ENCODE results near the gene FNIP1.
"Not testable (repeated sequence)": the region's sequence is repeated elsewhere in the genome, so short reads cannot be mapped to it uniquely, and the experiment has no call there.

The FNIP1 gene

DNA sequence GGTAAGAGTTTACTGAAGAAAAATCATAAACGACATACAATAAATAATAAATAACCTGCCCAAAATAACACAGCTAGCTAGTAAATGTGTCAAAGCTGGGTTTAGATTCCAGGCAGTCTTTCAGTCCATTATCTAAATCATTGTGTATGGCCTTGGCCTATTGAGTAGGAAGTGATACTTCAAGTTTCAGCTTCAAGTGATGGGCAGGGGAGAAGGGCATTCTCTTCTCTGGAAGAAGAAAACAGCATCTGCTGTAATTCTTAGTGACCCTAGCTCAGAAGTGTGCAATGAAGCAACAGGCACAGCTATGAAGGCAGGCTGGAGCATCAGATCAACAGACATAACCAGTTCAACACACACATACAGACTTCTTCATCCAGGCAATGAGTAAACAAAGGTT lies 42.5 kb downstream of the FNIP1 start:
- DNase-seq (ENCODE audit: insufficient read length, low spot score) (no peak), FAIRE-seq (no peak)

GRCh38 chr5:131751506-131751905 lies 45.3 kb downstream of the FNIP1 start:
- DNase-seq (ENCODE audit: insufficient read length, low spot score) (no peak), FAIRE-seq (no peak)

GRCh38 chr5:131749723-131750470 lies 46.9 kb downstream of the FNIP1 start:
- FAIRE-seq = peak; percentile 65
- DNase-seq (ENCODE audit: insufficient read length, low spot score) = no peak

DNA sequence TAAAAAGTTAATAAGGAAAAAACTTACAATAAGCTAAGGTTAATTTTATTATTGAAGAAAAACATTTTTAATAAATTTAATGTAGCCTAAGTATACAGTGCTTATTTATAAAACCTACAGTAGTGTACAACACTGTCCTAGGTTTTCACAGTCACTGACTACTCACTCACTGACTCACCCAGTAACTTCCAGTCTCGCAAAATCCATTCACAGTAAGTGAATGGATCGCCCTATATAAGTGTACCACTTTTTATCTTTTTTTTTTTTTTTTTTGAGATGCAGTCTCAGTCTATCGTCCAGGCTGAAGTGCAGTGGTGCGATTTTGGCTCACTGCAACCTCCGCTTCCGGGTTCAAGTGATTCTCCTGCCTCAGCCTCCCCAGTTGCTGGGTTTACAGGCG lies 47.7 kb downstream of the FNIP1 start:
- DNase-seq (ENCODE audit: insufficient read length, low spot score) = no peak

DNA sequence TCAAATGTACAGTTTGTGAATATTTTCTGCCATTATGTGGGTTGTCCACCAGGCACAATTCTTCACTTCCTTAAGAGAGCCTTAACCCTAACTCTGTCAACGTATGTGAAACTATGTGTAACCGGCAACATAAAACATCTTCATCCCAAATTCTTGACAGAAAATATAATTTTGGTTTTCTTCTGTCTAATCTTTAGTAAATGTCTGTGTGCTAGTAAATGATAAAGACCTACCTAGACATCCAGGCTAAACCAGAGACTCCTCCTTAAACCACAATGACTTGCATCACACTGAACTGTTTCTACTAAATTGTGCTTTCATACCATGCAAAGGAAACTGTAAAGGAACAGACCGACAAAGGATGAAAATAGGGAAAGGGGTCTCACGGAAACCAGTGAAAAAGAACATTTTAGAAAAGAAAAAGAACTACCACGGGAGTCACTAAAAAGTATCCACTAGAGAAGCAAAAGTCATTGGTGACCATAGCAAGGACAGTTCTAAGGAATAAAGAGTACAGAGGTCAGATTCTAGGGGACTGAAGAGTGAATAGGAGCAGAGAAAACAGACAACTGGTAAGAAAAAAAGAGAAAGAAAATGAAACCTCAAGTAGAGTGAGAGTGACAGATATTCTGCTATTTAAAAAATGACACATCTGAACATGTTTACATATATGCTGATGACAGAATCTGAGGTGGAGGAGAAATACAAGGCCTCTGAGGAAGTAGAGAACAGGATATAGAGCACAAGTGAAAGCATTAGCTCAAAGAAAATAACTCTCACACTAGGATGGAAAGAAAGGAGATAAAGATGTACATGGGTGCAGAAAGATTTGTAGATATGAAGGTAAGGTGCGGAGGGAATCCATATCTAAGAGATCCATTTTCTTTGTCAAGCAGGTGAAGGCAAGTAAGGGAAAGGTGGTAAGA lies 49.4 kb downstream of the FNIP1 start:
- DNase-seq (ENCODE audit: insufficient read length, low spot score) (no peak), FAIRE-seq (peak; percentile 71)

More for the DNA sequence above, 47.7 kb downstream of the FNIP1 start:
- FAIRE-seq = no peak

DNA sequence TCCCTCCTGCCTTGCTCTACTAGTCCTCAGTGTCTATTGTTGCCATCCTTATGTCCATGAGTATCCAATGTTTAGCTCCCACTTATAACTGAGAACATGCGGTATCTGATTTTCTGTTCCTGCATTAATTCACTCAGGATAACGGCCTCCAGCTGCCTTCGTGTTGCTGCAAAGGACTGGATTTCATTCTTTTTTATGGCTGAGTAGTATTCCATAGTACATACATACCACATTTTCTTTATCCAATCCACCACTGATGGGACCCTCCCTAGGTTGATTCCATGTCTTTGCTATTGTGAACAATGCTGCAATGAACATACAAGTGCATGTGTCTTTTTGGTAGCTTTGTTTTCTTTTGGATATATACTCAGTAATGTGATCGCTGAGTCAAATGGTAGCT lies 50.4 kb downstream of the FNIP1 start:
- no peak for FAIRE-seq
- DNase-seq (ENCODE audit: insufficient read length, low spot score) = no peak

DNA sequence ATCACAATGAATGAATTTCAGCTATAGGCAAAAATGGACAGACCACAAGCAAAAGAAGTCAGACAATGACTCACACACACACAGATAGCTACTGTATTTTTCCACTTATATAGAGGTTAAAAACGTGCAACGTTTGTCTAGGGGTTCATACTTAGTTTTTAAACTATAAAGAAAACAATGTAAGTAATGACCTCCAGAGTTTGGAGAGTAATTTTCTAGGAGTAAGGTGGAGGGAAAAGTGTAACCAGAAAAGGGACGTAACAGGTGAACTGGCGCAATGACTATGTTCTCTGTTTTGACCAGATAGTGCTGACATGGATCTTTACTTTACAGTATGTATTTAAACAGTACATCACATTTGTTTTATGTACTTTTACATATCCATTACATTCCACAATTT lies 51.1 kb downstream of the FNIP1 start:
- DNase-seq (ENCODE audit: insufficient read length, low spot score) (no peak), FAIRE-seq (no peak)

DNA sequence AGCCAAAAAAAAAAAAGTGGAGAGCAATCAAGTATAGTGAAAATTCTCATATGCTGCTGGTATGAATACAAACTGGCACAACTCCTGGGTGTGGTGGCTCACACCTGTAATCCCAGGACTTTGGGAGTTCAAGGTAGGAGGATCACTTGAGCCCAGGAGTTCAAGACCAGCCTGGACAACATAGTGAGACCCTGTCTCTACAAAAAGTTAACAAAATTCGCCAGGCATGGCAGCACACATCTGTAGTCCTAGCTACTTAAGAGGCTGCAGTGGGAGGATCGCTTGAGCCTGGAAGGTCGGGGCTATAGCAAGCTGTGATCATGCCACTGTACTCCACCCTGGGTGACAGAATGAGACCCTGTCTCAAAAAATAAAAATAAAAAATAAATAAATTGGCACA lies 51.7 kb downstream of the FNIP1 start:
- FAIRE-seq = no peak
- DNase-seq (ENCODE audit: insufficient read length, low spot score) = no peak

DNA sequence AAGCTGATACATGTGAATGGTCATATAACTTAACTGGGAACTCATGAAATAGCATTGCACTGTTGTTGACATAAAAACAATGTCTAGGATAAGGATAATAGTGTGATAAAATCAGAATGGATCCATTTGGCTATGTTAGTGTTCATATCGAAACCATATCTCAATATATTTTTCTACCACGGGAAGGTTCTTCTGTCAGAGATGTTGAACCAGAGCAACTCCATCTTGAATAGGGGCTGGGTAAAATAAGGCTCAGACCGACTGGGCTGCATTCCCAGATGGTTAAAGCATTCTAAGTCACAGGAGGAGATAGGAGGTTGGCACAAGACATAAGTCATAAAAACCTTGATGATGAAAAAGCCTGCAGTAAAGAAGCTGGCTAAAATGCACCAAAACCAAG lies 56.3 kb downstream of the FNIP1 start:
- DNase-seq (ENCODE audit: insufficient read length, low spot score) (no peak), FAIRE-seq (no peak)

- FAIRE-seq (no peak), DNase-seq (ENCODE audit: insufficient read length, low spot score) (no peak)
Measured at GRCh38 chr5:131735393-131735792, 61.4 kb downstream of the FNIP1 start.

- DNase-seq (ENCODE audit: insufficient read length, low spot score); FAIRE-seq: not testable (repeated sequence)
Measured at GRCh38 chr5:131734939-131735338, 61.9 kb downstream of the FNIP1 start.

- not testable (repeated sequence) for FAIRE-seq
Measured at GRCh38 chr5:131729292-131729691, 67.5 kb downstream of the FNIP1 start.

GRCh38 chr5:131724089-131724488 lies 72.7 kb downstream of the FNIP1 start:
- not testable (repeated sequence) for DNase-seq (ENCODE audit: insufficient read length, low spot score); FAIRE-seq

More at GRCh38 chr5:131729292-131729691, 67.5 kb downstream of the FNIP1 start:
- DNase-seq (ENCODE audit: insufficient read length, low spot score) = not testable (repeated sequence)

DNA sequence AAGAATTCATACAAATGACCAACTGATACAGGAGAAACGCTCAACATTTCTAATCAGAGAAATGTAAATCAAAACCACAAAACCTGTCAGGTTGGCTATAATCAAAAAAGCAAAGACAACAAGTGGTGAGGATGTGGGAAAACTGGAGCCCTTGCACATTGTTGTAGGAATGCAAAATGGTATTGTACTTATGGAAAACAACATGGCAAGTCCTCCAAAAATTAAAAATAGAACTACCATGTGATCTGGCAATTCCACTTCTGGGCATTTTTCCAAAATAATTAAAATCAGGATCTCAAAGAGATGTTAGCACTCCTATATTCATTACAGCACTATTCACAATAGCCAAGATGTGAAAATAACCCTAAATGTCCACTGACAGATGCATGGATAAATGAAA lies 76.1 kb downstream of the FNIP1 start:
- no peak for FAIRE-seq
- DNase-seq (ENCODE audit: insufficient read length, low spot score) = no peak

DNA sequence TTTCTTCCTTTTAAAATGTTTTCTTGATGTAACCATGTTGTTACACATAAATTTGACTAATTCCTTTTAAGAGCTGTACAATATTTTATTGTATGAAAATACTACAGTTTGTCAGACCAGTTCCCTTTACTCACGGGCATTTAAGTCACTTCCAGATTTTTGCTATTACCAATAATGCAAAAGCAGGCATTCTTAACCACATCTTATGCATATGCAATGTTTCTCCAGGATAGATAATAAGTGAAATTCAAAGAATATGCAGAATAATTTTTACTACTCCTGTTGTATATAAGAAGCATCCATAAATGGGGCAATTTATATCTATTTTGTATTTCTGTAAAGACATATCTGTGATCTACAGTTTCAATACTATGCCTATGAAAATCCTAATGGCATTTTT lies 77.3 kb downstream of the FNIP1 start:
- no peak for DNase-seq (ENCODE audit: insufficient read length, low spot score)
- FAIRE-seq = peak; percentile 47

- peak; percentile 59 for FAIRE-seq
Measured at GRCh38 chr5:131718487-131719014, 78.3 kb downstream of the FNIP1 start.

DNA sequence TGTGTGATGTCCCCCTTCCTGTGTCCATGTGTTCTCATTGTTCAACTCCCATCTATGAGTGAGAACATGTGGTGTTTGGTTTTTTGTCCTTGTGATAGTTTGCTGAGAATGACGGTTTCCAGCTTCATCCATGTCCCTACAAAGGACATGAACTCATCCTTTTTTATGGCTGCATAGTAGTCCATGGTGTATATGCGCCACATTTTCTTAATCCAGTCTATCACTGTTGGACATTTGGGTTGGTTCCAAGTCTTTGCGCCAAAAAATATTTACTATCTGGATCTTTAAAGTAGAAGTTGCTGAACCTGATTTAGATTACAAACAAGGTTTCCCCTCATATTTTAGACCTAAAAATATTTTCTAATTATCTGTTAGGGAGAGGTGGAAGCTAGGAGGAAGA lies 79.7 kb downstream of the FNIP1 start:
- DNase-seq (ENCODE audit: insufficient read length, low spot score); FAIRE-seq: not testable (repeated sequence)

More at GRCh38 chr5:131718487-131719014, 78.3 kb downstream of the FNIP1 start:
- no peak for DNase-seq (ENCODE audit: insufficient read length, low spot score)

DNA sequence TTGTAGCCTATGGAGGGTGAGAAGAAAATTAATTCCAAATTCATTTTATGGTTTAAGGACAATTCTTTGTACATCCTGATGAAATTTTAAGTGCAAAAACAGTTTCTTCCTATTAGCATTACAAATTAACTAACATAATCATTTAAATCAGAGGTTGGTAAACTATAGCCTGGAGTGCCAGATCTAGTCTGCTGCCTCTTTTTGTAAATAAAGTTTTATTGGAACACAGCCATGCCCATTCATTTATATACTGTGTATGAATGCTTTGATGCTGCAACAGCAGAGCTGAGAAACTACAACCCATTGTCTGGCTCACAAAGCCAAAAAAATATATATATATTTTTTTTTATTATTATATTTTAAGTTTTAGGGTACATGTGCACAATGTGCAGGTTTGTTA lies 80.2 kb downstream of the FNIP1 start:
- no peak for DNase-seq (ENCODE audit: insufficient read length, low spot score)
- peak; percentile 57 for FAIRE-seq

- DNase-seq (ENCODE audit: insufficient read length, low spot score) = no peak
- FAIRE-seq = no peak
Measured at GRCh38 chr5:131710391-131710790, 86.4 kb downstream of the FNIP1 start.

GRCh38 chr5:131709043-131709442 lies 87.8 kb downstream of the FNIP1 start:
- no peak for FAIRE-seq
- DNase-seq (ENCODE audit: insufficient read length, low spot score) = no peak

DNA sequence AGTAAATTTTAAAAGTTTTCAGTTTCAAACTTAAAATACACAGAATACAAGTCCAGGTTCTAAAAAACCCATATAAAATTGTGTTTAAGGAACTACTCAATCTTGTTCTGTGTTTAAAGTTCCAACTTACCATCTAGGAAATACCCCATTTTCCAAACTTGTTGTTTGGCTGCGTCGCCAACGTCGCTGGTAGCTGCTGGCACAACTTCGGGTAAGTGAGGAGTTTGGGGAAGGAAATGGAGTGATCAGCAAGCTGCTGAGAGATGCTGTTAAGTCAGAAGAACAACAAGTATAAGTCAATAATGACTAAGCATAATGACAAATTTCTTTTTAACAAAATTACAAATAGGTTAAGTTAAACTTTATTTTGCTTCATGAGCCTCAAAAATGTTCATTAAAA lies 90.5 kb downstream of the FNIP1 start:
- FAIRE-seq = no peak
- no peak for DNase-seq (ENCODE audit: insufficient read length, low spot score)
